Activated B cell treated with CpG ODN at 0.5 μM for 24 hours (primary cell): Measurements from ENCODE around the gene RIPOR2. TPM values are rescaled to one million over a fixed set of nuclear protein-coding genes. Genes with fewer than 3 reads are reported as not detected.
"Not testable (repeated sequence)": the region's sequence is repeated elsewhere in the genome, so short reads cannot be mapped to it uniquely, and the experiment has no call there.

Experiments
- ATAC-seq: fragments of 200-7000 bp; cut with Tn5 transposase; one replicate; pipeline ENCODE4 v1.10.0; 2021; ENCODE audit warnings: low read depth, mild to moderate bottlenecking, moderate library complexity
- CTCF ChIA-PET: fragments of 350-600 bp; sonication (Branson Sonifier 250); formaldehyde crosslinking; loops from one replicate; lab custom pipeline; 2021; ENCODE audit warnings: antibody characterized with exemption; lab: Charles Lee
- POLR2A ChIA-PET: fragments of 350-600 bp; sonication (Branson Sonifier 250); formaldehyde crosslinking; loops from one replicate; lab custom pipeline; 2021; ENCODE audit warnings: antibody characterized with exemption; lab: Charles Lee
- DNase-seq: peaks from one replicate; pipeline ENCODE4 v3.0.0; 2022
- H3K27ac Mint-ChIP-seq: one replicate; pipeline ENCODE4 v1.8.0; 2020; ENCODE audit warnings: mixed read lengths
- H3K27me3 Mint-ChIP-seq: one replicate; pipeline ENCODE4 v1.8.0; 2021; ENCODE audit warnings: mixed read lengths
- H3K36me3 Mint-ChIP-seq: one replicate; pipeline ENCODE4 v1.8.0; 2021; ENCODE audit warnings: low read depth, mixed read lengths
- H3K4me1 Mint-ChIP-seq: one replicate; pipeline ENCODE4 v1.8.0; 2021; ENCODE audit warnings: mixed read lengths
- H3K4me3 Mint-ChIP-seq: one replicate; pipeline ENCODE4 v1.8.0; 2020; ENCODE audit warnings: mild to moderate bottlenecking, mixed read lengths
- H3K9me3 Mint-ChIP-seq: one replicate; pipeline ENCODE4 v1.8.0; 2020; ENCODE audit warnings: mixed read lengths
- intact Hi-C: fragments of 100-400 bp; cut with micrococcal nuclease; formaldehyde crosslinking; loops from one replicate; pipeline ENCODE4 v1.15.1; 2024
- total RNA-seq: library from RNA; stranded (reverse); gene quantifications from 2 replicates; pipeline ENCODE4 v1.2.3, GENCODE V29; 2022
- TF ChIP-seq, protein P1 (sequence below): fragments of 200-600 bp; IDR thresholded peaks from one replicate; pipeline ENCODE4 v1.8.0; 2022; ENCODE audit warnings: antibody characterized with exemption, mild to moderate bottlenecking

RIPOR2 gene
- total RNA-seq, 1 donor from 2014 or later, result 302 TPM

- intact Hi-C loops, result no loop called here
- Mint-ChIP-seq H3K27ac (no peak overlapping the region), H3K4me1 (no peaks in the 10 kb centered on the region), H3K4me3 (no peak overlapping the region), H3K27me3 (no peaks in the 10 kb centered on the region), H3K36me3 (no peaks in the 10 kb centered on the region), H3K9me3 (peaks cover 4% of the 10 kb centered on the region)
- ChIA-PET POLR2A (no interaction called here), CTCF (no interaction called here)
- DNase-seq (no peak), ATAC-seq (no peak)
- TF ChIP-seq, protein P1, sequence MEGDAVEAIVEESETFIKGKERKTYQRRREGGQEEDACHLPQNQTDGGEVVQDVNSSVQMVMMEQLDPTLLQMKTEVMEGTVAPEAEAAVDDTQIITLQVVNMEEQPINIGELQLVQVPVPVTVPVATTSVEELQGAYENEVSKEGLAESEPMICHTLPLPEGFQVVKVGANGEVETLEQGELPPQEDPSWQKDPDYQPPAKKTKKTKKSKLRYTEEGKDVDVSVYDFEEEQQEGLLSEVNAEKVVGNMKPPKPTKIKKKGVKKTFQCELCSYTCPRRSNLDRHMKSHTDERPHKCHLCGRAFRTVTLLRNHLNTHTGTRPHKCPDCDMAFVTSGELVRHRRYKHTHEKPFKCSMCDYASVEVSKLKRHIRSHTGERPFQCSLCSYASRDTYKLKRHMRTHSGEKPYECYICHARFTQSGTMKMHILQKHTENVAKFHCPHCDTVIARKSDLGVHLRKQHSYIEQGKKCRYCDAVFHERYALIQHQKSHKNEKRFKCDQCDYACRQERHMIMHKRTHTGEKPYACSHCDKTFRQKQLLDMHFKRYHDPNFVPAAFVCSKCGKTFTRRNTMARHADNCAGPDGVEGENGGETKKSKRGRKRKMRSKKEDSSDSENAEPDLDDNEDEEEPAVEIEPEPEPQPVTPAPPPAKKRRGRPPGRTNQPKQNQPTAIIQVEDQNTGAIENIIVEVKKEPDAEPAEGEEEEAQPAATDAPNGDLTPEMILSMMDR, result no peak
Observed at GRCh38 chr6:24757611-24758010, 178.1 kb downstream of the RIPOR2 start.

DNA sequence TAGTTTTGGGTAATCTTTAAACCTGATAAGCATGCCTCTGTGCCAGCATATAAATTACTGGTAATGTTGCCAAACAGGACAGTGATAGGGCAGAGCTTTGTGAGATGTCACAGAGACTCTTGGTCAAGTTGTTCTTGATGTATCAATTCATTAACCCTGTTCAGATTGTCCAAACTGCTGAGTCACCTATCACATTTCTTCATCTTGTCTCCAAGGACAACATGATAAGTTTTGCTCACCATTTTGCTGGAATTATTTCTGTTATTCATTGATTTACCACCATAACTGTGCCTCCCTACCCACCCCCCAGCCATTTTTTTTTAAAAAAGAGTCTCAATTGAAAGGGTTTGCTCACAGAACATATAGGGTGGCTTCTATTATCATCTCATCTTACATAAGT, 180.5 kb downstream of the RIPOR2 start:
- Mint-ChIP-seq H3K4me1 (no peaks in the 10 kb centered on the region), H3K27ac (no peak overlapping the region), H3K4me3 (no peak overlapping the region), H3K27me3 (peaks cover 4% of the 10 kb centered on the region), H3K9me3 (peaks cover 2% of the 10 kb centered on the region), H3K36me3 (no peaks in the 10 kb centered on the region)
- ATAC-seq (no peak), DNase-seq (no peak)
- POLR2A ChIA-PET, result no interaction called here
- TF ChIP-seq, protein P1, result no peak
- CTCF ChIA-PET, result no interaction called here
- intact Hi-C loops, result no loop called here

GRCh38 chr6:24754378-24754777, 181.4 kb downstream of the RIPOR2 start:
- H3K4me1 Mint-ChIP-seq, H3K9me3 Mint-ChIP-seq, H3K27ac Mint-ChIP-seq, CTCF ChIA-PET, DNase-seq, ATAC-seq, H3K36me3 Mint-ChIP-seq, intact Hi-C loops, H3K27me3 Mint-ChIP-seq, H3K4me3 Mint-ChIP-seq: not testable (repeated sequence)
- POLR2A ChIA-PET, result interaction anchor here (0.6 kb wide), 2 partner anchors 15 to 33 kb away, joined by 4 to 5 read pairs; no protein-coding TSS in a partner anchor

Other genes starting within 250 kb of the RIPOR2 start
- 127 and 135 TPM in 2 replicates for gene C6orf62, start 216.8 kb downstream of the RIPOR2 start, total RNA-seq
- gene GMNN, start 161.0 kb downstream of the RIPOR2 start, total RNA-seq, result 12.9 and 14.5 TPM in 2 replicates
- gene ARMH2, start 137.0 kb downstream of the RIPOR2 start, total RNA-seq, result 2.1 and 2.3 TPM in 2 replicates